Stomach (tissue), 9 donors: ENCODE measurements around the gene TRAPPC8. TPM values are rescaled to one million over a fixed set of nuclear protein-coding genes. Genes with fewer than 3 reads are reported as not detected.
A peak's percentile ranks its signal among the peaks of the same experiment; 100 is the strongest.

Source experiments
- DNase-seq, 2 donors: peaks; one replicate each; pipeline versions ENCODE4 v3.0.0 to v3.0.0-alpha.2; 2013 to 2019
- H3K27ac ChIP-seq, 5 donors: fragments of 200-600 bp in 4 of 5; sonication (generic) in 4 of 5; one replicate each; pipeline ENCODE4 v1.5.1; 2013 to 2019; ENCODE audit warnings: mild to moderate bottlenecking in 1 of 5, moderate library complexity in 1 of 5
- H3K27me3 ChIP-seq, 3 donors: fragments of 200-600 bp; sonication (generic); one replicate each; pipeline ENCODE4 v1.5.1; 2017 to 2019; ENCODE audit warnings: mixed run types in 1 of 3
- H3K36me3 ChIP-seq, 4 donors: fragments of 200-600 bp; sonication (generic); 1 replicate in 3 of 4; 2 replicates in 1 of 4; pipeline ENCODE4 v1.5.1; 2016 to 2019
- H3K4me1 ChIP-seq, 4 donors: fragments of 200-600 bp; sonication (generic); one replicate each; pipeline ENCODE4 v1.5.1; 2016 to 2019
- H3K4me3 ChIP-seq, 4 donors: fragments of 200-600 bp; sonication (generic) in 3 of 4; one replicate each; pipeline ENCODE4 v1.5.1; 2016 to 2019; ENCODE audit warnings: mild to moderate bottlenecking in 1 of 4
- H3K9me3 ChIP-seq, 4 donors: fragments of 200-600 bp; sonication (generic); one replicate each; pipeline ENCODE4 v1.5.1; 2016 to 2019
- CTCF ChIP-seq, 7 experiments: fragments of 450-650 bp in 4 of 7; fragments of 200-600 bp in 3 of 7; sonication (generic) in 3 of 7; IDR thresholded peaks; one replicate each; pipeline ENCODE4 v1.5.1; 2016 to 2019; ENCODE audit warnings: antibody characterized with exemption in 7 of 7, control low read depth in 2 of 7, mild to moderate bottlenecking in 1 of 7
- EP300 ChIP-seq: sonication (generic); formaldehyde crosslinking; IDR thresholded peaks from one replicate; pipeline ENCODE4 v1.6.1; 2017; ENCODE audit warnings: antibody characterized with exemption
- POLR2A ChIP-seq, 4 donors: fragments of 450-650 bp; IDR thresholded peaks; one replicate each; pipeline ENCODE4 v1.6.1; 2016; ENCODE audit warnings: antibody characterized with exemption in 4 of 4, control low read depth in 2 of 4, mild to moderate bottlenecking in 1 of 4, moderate library complexity in 1 of 4
- POLR2AphosphoS5 ChIP-seq, 3 donors: sonication (generic); formaldehyde crosslinking; IDR thresholded peaks; one replicate each; pipeline ENCODE4 v1.6.1; 2016; ENCODE audit warnings: antibody characterized with exemption in 3 of 3
- WGBS, 5 donors: extraction: QIAGEN DNeasy Blood & Tissue Kit in 3 of 5; methylation state at CpG; one replicate each; pipeline versions ENCODE4 v1.1.5 to v1.1.7; 2013 to 2018; 5-methylcytosine and 5-hydroxymethylcytosine counted together
- intact Hi-C: fragments of 100-400 bp; cut with DNase I; formaldehyde crosslinking; loops from one replicate; pipeline ENCODE4 v1.15.1; 2023; ENCODE audit warnings: low total_unique reads
- polyA plus RNA-seq, 3 donors: library from polyadenylated mRNA; stranded (reverse); fragments of 200-250 nt; gene quantifications; one replicate each; pipeline ENCODE4 v1.2.3, GENCODE V29; 2013
- total RNA-seq, 5 donors: library from RNA; depleted of rRNA; stranded (reverse); fragments of >200 nt; gene quantifications; one replicate each; pipeline versions ENCODE4 v1.1.0 to v1.2.3, GENCODE V29; 2014 to 2016
- donor health status: healthy with polysubstance abuse.
- donor health status: Bipolar disorder and iron deficiency.
- donor health status: healthy.

TRAPPC8 gene
- total and polyA plus RNA-seq, 8 donors = 8.6 to 75.6 (median 37.2) TPM

- Histone ChIP-seq H3K36me3 (peaks cover 21 to 87% (median 80%) of the 10 kb centered on the region in 4 donors), H3K4me3 (no peak overlapping the region), H3K27ac (no peak overlapping the region), H3K4me1 (no peaks in the 10 kb centered on the region), H3K9me3 (peaks cover 0 to under 1% (median 0%) of the 10 kb centered on the region in 4 donors), H3K27me3 (no peaks in the 10 kb centered on the region)
- intact Hi-C loops = no loop called here
- WGBS, 5 donors = 29 to 59% (median 51%) methylated on average over 2 of the region's 2 CpGs
- no peak for DNase-seq
- TF ChIP-seq EP300 (no peak), POLR2A (IDR thresholded peaks at IDR 0.05) (no peak), POLR2AphosphoS5 (IDR thresholded peaks at IDR 0.05) (no peak), CTCF (IDR thresholded peaks at IDR 0.05) (no peak)
Observed at GRCh38 chr18:31875301-31875700, 67.6 kb downstream of the TRAPPC8 start.

GRCh38 chr18:31863103-31863502 lies 79.8 kb downstream of the TRAPPC8 start:
- WGBS, 5 donors = 91 to 100% (median 98%) methylated on average over 1 of the region's 1 CpG
- Histone ChIP-seq H3K4me1 (no peaks in the 10 kb centered on the region), H3K4me3 (no peak overlapping the region), H3K27me3 (no peaks in the 10 kb centered on the region), H3K36me3 (peaks cover 4 to 95% (median 85%) of the 10 kb centered on the region in 4 donors), H3K9me3 (no peaks in the 10 kb centered on the region), H3K27ac (no peak overlapping the region)
- no peak for DNase-seq
- no peak for TF ChIP-seq POLR2AphosphoS5 (IDR thresholded peaks at IDR 0.05)
- TF ChIP-seq EP300 = no peak
- TF ChIP-seq POLR2A (IDR thresholded peaks at IDR 0.05) = no peak
- no peak for TF ChIP-seq CTCF (IDR thresholded peaks at IDR 0.05)
- intact Hi-C loops = no loop called here

GRCh38 chr18:31860488-31860887 lies 82.4 kb downstream of the TRAPPC8 start:
- no peaks in the 10 kb centered on the region for H3K9me3 ChIP-seq
- H3K27me3 ChIP-seq = no peaks in the 10 kb centered on the region
- H3K27ac ChIP-seq = no peak overlapping the region
- H3K4me1 ChIP-seq = no peaks in the 10 kb centered on the region
- intact Hi-C loops = no loop called here
- H3K36me3 ChIP-seq = peaks cover 20 to 95% (median 86%) of the 10 kb centered on the region in 4 donors
- DNase-seq = no peak
- TF ChIP-seq POLR2A (IDR thresholded peaks at IDR 0.05) = no peak
- TF ChIP-seq POLR2AphosphoS5 (IDR thresholded peaks at IDR 0.05) = no peak
- TF ChIP-seq EP300 = no peak
- no peak for TF ChIP-seq CTCF (IDR thresholded peaks at IDR 0.05)
- no peak overlapping the region for H3K4me3 ChIP-seq

- H3K27ac ChIP-seq = no peak overlapping the region
- intact Hi-C loops = no loop called here
- WGBS, 5 donors = 67 to 89% (median 86%) methylated on average over 6 of the region's 6 CpGs
- peaks cover 38 to 97% (median 94%) of the 10 kb centered on the region in 4 donors for H3K36me3 ChIP-seq
- H3K4me1 ChIP-seq = no peaks in the 10 kb centered on the region
- TF ChIP-seq CTCF (IDR thresholded peaks at IDR 0.05) (no peak), POLR2AphosphoS5 (IDR thresholded peaks at IDR 0.05) (no peak), EP300 (no peak), POLR2A (IDR thresholded peaks at IDR 0.05) (no peak)
- H3K4me3 ChIP-seq = no peak overlapping the region
- no peaks in the 10 kb centered on the region for H3K27me3 ChIP-seq
- DNase-seq = peak in 1 of 2 donors; percentile 5
- H3K9me3 ChIP-seq = no peaks in the 10 kb centered on the region
Observed at GRCh38 chr18:31857526-31858106, 85.3 kb downstream of the TRAPPC8 start.
